Measurements from ENCODE around the gene ZNF276. TPM values are rescaled to one million over a fixed set of nuclear protein-coding genes. Genes with fewer than 3 reads are reported as not detected.

Gene ZNF276
- total RNA-seq, 4 donors from 2014 or later, result 18.1 to 43.3 (median 34.1) TPM

DNA sequence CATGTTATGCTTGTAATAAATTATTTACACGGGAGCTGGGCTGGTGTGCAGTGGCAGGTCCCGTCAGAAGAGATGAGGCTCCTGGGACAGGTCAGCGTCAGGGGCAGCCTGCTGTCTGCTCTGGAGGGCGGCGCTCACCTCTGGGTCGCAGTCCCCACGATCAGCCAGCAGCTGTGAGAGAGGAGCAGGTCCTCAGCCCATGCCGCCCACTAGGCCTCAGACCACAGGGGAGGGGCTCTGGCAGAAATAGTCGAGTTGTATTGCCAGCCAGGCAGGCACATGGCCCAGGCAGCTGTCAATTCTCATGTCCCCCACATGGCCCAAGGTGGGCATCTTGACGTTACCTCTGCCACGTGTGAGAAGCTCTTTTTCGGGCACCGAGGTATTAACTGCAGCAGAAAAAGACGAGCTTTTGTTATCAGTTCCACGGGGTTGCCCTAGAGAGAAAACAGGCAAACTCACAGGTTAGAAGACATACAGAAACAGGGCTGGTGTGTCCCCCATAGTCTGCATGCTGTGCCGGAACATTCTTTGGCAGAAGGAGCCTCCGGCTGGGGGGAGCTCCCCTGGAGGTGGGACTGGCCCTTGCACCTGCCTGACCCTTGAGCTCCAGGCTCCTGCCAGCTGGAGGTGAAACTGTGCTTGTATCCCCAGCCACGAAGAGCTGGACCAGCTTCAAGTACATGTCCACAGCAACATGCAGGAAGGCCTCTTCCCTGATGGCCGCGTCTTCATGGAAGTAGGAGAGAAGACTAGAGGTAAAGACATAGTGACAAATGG lies 17.4 kb downstream of the ZNF276 start:
- intact Hi-C loops (cut with DNase I), result no loop called here
- H3K27me3 ChIP-seq, result no peaks in the 10 kb centered on the region
- H3K4me1 ChIP-seq, result no peaks in the 10 kb centered on the region
- 72 to 83% methylated on average over 3 to 8 of the region's 20 CpGs for WGBS, 2 donors
- H3K36me3 ChIP-seq, result peaks cover 49 to 82% (median 60%) of the 10 kb centered on the region in 3 donors
- no peak overlapping the region for H3K4me3 ChIP-seq
- H3K27ac ChIP-seq, result no peak overlapping the region
- no peak for DNase-seq
- no peak for TF ChIP-seq POLR2A (IDR thresholded peaks at IDR 0.05)
- TF ChIP-seq CTCF (IDR thresholded peaks at IDR 0.05), result no peak
- no peaks in the 10 kb centered on the region for H3K9me3 ChIP-seq

GRCh38 chr16:89739383-89739782 lies 18.0 kb downstream of the ZNF276 start:
- no peaks in the 10 kb centered on the region for H3K4me1 ChIP-seq
- intact Hi-C loops (cut with DNase I), result no loop called here
- no peaks in the 10 kb centered on the region for H3K9me3 ChIP-seq
- TF ChIP-seq POLR2A (IDR thresholded peaks at IDR 0.05), result no peak
- TF ChIP-seq CTCF (IDR thresholded peaks at IDR 0.05), result no peak
- no peaks in the 10 kb centered on the region for H3K27me3 ChIP-seq
- WGBS, 2 donors, result 70 to 87% methylated on average over 3 to 7 of the region's 9 CpGs
- H3K4me3 ChIP-seq, result no peak overlapping the region
- no peak overlapping the region for H3K27ac ChIP-seq
- H3K36me3 ChIP-seq, result peaks cover 42 to 75% (median 54%) of the 10 kb centered on the region in 3 donors
- DNase-seq, result no peak

- DNase-seq, result no peak
- TF ChIP-seq POLR2A (IDR thresholded peaks at IDR 0.05) (no peak), CTCF (IDR thresholded peaks at IDR 0.05) (no peak)
- H3K27me3 ChIP-seq, result no peaks in the 10 kb centered on the region
- H3K4me1 ChIP-seq, result no peaks in the 10 kb centered on the region
- intact Hi-C loops (cut with DNase I), result no loop called here
- 82 to 86% methylated on average over 8 of the region's 11 CpGs for whole genome bisulfite sequencing, 2 donors
- peaks cover 28 to 63% (median 35%) of the 10 kb centered on the region in 3 donors for H3K36me3 ChIP-seq
- H3K4me3 ChIP-seq, result no peak overlapping the region
- H3K9me3 ChIP-seq, result no peaks in the 10 kb centered on the region
- H3K27ac ChIP-seq, result no peak overlapping the region
These were observed 20.1 kb downstream of the ZNF276 start for GRCh38 chr16:89741342-89742014.

DNA sequence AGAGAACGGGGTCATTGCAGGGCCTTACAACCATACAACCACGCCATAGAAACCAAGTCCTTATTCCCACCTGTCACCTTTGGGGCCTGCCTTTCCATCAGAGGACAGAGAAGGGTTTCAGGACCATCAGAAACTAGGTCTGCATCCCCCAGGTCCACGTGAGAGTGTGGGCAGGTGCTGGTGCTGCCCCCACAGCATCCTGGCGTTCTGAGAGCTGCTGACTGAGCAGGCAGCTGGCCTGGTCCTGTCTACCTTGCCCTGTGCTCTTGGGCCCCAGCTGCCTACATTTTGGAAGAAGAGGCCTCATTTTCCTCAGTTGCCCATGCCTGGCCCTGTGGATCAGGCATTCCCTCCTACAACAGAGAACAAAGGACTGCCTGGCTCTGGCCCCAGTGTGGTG lies 21.6 kb downstream of the ZNF276 start:
- H3K27ac ChIP-seq, result no peak overlapping the region
- no peaks in the 10 kb centered on the region for H3K27me3 ChIP-seq
- 80% methylated on average over 3 of the region's 4 CpGs; no CpG with 5 or more reads in 1 of the 2 donors for WGBS, 2 donors
- no peaks in the 10 kb centered on the region for H3K4me1 ChIP-seq
- H3K9me3 ChIP-seq, result no peaks in the 10 kb centered on the region
- H3K4me3 ChIP-seq, result no peak overlapping the region
- no peak for DNase-seq
- no peak for TF ChIP-seq POLR2A (IDR thresholded peaks at IDR 0.05)
- no peak for TF ChIP-seq CTCF (IDR thresholded peaks at IDR 0.05)
- intact Hi-C loops (cut with DNase I), result no loop called here
- H3K36me3 ChIP-seq, result peaks cover 22 to 54% (median 23%) of the 10 kb centered on the region in 3 donors

- H3K4me3 ChIP-seq, result no peak overlapping the region
- DNase-seq, result no peak
- no peaks in the 10 kb centered on the region for H3K4me1 ChIP-seq
- peaks cover 3 to 44% (median 5%) of the 10 kb centered on the region in 3 donors for H3K36me3 ChIP-seq
- no peak overlapping the region for H3K27ac ChIP-seq
- no peaks in the 10 kb centered on the region for H3K27me3 ChIP-seq
- TF ChIP-seq CTCF (IDR thresholded peaks at IDR 0.05) (no peak), POLR2A (IDR thresholded peaks at IDR 0.05) (no peak)
- WGBS, 2 donors, result 88 to 93% methylated on average over 7 to 8 of the region's 16 CpGs
- intact Hi-C loops (cut with DNase I), result no loop called here
- no peaks in the 10 kb centered on the region for H3K9me3 ChIP-seq
These were observed 23.5 kb downstream of the ZNF276 start for GRCh38 chr16:89744813-89745212.
